Keratinocyte (primary cell): ENCODE results near the gene PFN2. TPM values are rescaled to one million over a fixed set of nuclear protein-coding genes. Genes with fewer than 3 reads are reported as not detected.

Experiments
- DNase-seq: peaks from one replicate; pipeline ENCODE4 v3.0.0-alpha.2; 2011; ENCODE audit warnings: low read depth, missing footprints, low spot score
- FAIRE-seq: peaks from 2 replicates; lab custom pipeline; 2011; peaks lifted over from hg19 to GRCh38; lab: Jason Lieb, UNC
- H2AFZ ChIP-seq: 2 replicates; pipeline ENCODE4 v1.6.0; 2012; ENCODE audit warnings: low read length, control low read depth, inconsistent platforms; ENCODE audit not compliant: control insufficient read depth
- H3K27ac ChIP-seq: 2 replicates; pipeline ENCODE4 v1.5.1; 2011; ENCODE audit warnings: low read length; ENCODE audit not compliant: control insufficient read depth, insufficient read depth
- H3K27me3 ChIP-seq: 3 replicates; pipeline ENCODE4 v1.6.0; 2011; ENCODE audit warnings: low read length; ENCODE audit not compliant: control insufficient read depth, insufficient read depth; ENCODE audit errors: extremely low read depth
- H3K36me3 ChIP-seq, 2 experiments: 2 replicates in 1 of 2; 3 replicates in 1 of 2; pipeline ENCODE4 v1.5.1; 2011; ENCODE audit warnings: low read length in 2 of 2, mild to moderate bottlenecking in 1 of 2; ENCODE audit not compliant: control insufficient read depth in 2 of 2, insufficient read depth in 2 of 2; ENCODE audit errors: extremely low read depth in 1 of 2
- H3K4me1 ChIP-seq: 3 replicates; pipeline ENCODE4 v1.5.1; 2011; ENCODE audit warnings: low read length; ENCODE audit not compliant: control insufficient read depth, insufficient read depth; ENCODE audit errors: extremely low read depth
- H3K4me2 ChIP-seq: 3 replicates; pipeline ENCODE4 v1.6.0; 2011; ENCODE audit warnings: low read depth, low read length; ENCODE audit not compliant: control insufficient read depth, insufficient read depth; ENCODE audit errors: extremely low read depth
- H3K4me3 ChIP-seq, 3 experiments: fragments of 200-600 bp in 1 of 3; sonication (generic) in 1 of 3; 2 replicates in 2 of 3; 3 replicates in 1 of 3; pipeline ENCODE4 v1.5.1; 2011 to 2016; ENCODE audit warnings: low read length in 3 of 3, mild to moderate bottlenecking in 3 of 3, control low read depth in 2 of 3, inconsistent platforms in 1 of 3, low read depth in 1 of 3, mixed read lengths in 1 of 3, mixed run types in 1 of 3, moderate library complexity in 1 of 3; ENCODE audit not compliant: control insufficient read depth in 2 of 3, insufficient read depth in 2 of 3; ENCODE audit errors: extremely low read depth in 1 of 3
- H3K79me2 ChIP-seq: 2 replicates; pipeline ENCODE4 v1.6.0; 2012; ENCODE audit warnings: low read length; ENCODE audit not compliant: control insufficient read depth, insufficient read depth
- H3K9ac ChIP-seq: 3 replicates; pipeline ENCODE4 v1.6.0; 2011; ENCODE audit warnings: low read length; ENCODE audit not compliant: control insufficient read depth, insufficient read depth; ENCODE audit errors: extremely low read depth
- H3K9me1 ChIP-seq: 3 replicates; pipeline ENCODE4 v1.6.0; 2011; ENCODE audit warnings: low read length; ENCODE audit not compliant: control insufficient read depth, insufficient read depth; ENCODE audit errors: extremely low read depth
- H3K9me3 ChIP-seq: 2 replicates; pipeline ENCODE4 v1.5.1; 2012; ENCODE audit warnings: low read depth, low read length; ENCODE audit not compliant: control insufficient read depth
- H4K20me1 ChIP-seq: 3 replicates; pipeline ENCODE4 v1.6.0; 2011; ENCODE audit warnings: low read length; ENCODE audit not compliant: control insufficient read depth, insufficient read depth; ENCODE audit errors: extremely low read depth
- EZH2 ChIP-seq: IDR thresholded peaks from one replicate; pipeline ENCODE4 v1.6.1; 2012; ENCODE audit warnings: inconsistent platforms, mild to moderate bottlenecking, low read length, moderate library complexity
- dilution Hi-C: fragments of 300-500 bp; cut with MboI; formaldehyde crosslinking; loops from one replicate; pipeline ENCODE4 v1.7.0; 2020; ENCODE audit warnings: low sequenced_read_pairs; ENCODE audit not compliant: extremely low pct_ligation_motif_present
- polyA plus RNA-seq, 5 experiments: library from polyadenylated mRNA; depleted of rRNA in 3 of 5; stranded (reverse) in 3 of 5; stranded (forward) in 1 of 5; unstranded in 1 of 5; fragments of >200 nt; gene quantifications; 1 replicate in 1 of 5; 2 replicates in 3 of 5; 3 replicates in 1 of 5; pipeline versions ENCODE4 v1.2.1 to v1.2.3, GENCODE V29; 2011 to 2012; ENCODE audit warnings: missing spikeins in 2 of 5, low read depth in 1 of 5, low replicate concordance in 1 of 5
- TF ChIP-seq, protein P1 (sequence below), 3 experiments: IDR thresholded peaks in 1 of 3; conservative IDR thresholded peaks in 1 of 3; optimal IDR thresholded peaks in 1 of 3; 2 replicates in 2 of 3; 3 replicates in 1 of 3; pipeline versions ENCODE3 to v1.5.1; 2011; ENCODE audit warnings: low read length in 3 of 3, mild to moderate bottlenecking in 3 of 3, moderate library complexity in 2 of 3, control low read depth in 1 of 3, inconsistent platforms in 1 of 3; ENCODE audit not compliant: insufficient read depth in 2 of 3; ENCODE audit errors: extremely low read depth in 1 of 3

Gene PFN2
- polyA plus RNA-seq, 1 donor (not counting 4 experiments of a cell fraction or from before 2014, with no cell fraction given): 334 TPM

DNA sequence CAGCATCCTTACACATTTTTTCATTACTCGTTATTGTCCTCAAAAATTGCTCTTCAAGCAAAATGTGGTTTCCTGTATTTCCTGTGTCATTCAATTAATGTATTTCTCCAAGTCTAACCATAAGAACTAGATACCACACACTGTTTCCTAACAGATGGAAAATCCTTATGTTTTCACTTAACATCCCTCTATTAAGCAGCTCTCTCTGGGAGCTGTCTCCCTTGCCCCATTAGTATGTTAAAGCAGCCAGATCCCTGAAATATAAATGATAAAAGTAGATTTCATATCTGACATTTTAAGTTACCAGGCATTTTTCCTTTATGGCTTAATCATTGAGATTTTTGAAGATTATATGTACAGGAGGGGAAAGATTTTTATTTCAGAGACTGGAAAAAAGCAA lies 15.9 kb downstream of the PFN2 start:
- no peaks in the 10 kb centered on the region for H4K20me1 ChIP-seq
- H3K9ac ChIP-seq: no peak overlapping the region
- dilution Hi-C loops: no loop called here
- no peak for FAIRE-seq
- peaks cover 5% of the 10 kb centered on the region for H3K4me1 ChIP-seq
- H3K9me1 ChIP-seq: no peaks in the 10 kb centered on the region
- TF ChIP-seq EZH2: no peak
- TF ChIP-seq, protein P1, sequence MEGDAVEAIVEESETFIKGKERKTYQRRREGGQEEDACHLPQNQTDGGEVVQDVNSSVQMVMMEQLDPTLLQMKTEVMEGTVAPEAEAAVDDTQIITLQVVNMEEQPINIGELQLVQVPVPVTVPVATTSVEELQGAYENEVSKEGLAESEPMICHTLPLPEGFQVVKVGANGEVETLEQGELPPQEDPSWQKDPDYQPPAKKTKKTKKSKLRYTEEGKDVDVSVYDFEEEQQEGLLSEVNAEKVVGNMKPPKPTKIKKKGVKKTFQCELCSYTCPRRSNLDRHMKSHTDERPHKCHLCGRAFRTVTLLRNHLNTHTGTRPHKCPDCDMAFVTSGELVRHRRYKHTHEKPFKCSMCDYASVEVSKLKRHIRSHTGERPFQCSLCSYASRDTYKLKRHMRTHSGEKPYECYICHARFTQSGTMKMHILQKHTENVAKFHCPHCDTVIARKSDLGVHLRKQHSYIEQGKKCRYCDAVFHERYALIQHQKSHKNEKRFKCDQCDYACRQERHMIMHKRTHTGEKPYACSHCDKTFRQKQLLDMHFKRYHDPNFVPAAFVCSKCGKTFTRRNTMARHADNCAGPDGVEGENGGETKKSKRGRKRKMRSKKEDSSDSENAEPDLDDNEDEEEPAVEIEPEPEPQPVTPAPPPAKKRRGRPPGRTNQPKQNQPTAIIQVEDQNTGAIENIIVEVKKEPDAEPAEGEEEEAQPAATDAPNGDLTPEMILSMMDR (optimal IDR thresholded peaks at IDR 0.05 in 1 of 3, IDR thresholded peaks at IDR 0.05 in 1 of 3, conservative IDR thresholded peaks at IDR 0.05 in 1 of 3; ENCODE audit: extremely low read depth in 1 of 3, insufficient read depth in 2 of 3, low read length in 3 of 3): no peak
- peaks cover 0 to 3% of the 10 kb centered on the region in 2 experiments for H3K36me3 ChIP-seq
- H2AFZ ChIP-seq: no peak overlapping the region
- no peak overlapping the region for H3K27ac ChIP-seq
- no peak for DNase-seq
- H3K9me3 ChIP-seq: no peaks in the 10 kb centered on the region
- H3K79me2 ChIP-seq: no peaks in the 10 kb centered on the region
- H3K4me2 ChIP-seq: no peak overlapping the region
- no peak overlapping the region for H3K4me3 ChIP-seq
- no peaks in the 10 kb centered on the region for H3K27me3 ChIP-seq

DNA sequence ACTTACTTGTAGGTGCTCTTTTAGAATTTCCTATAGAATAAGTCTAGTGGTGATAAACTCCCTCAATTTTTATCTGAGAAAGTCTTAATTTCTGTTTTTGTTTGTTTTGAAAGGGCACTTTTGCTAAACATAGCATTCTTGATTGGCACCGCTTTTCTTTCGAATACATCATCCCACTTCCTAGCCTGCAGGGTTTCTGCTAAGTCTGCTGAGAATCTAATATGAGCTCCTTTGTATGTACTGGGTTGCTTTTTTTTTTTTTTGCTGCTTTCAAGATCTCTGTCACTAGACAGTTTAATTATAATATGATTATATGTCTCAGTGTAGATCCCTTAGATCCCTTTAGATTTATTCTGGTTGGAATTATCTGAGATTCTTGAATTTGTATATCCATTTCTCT lies 21.5 kb downstream of the PFN2 start:
- TF ChIP-seq EZH2: no peak
- TF ChIP-seq, protein P1 (optimal IDR thresholded peaks at IDR 0.05 in 1 of 3, IDR thresholded peaks at IDR 0.05 in 1 of 3, conservative IDR thresholded peaks at IDR 0.05 in 1 of 3; ENCODE audit: extremely low read depth in 1 of 3, insufficient read depth in 2 of 3, low read length in 3 of 3): no peak
- H3K9me1 ChIP-seq: no peaks in the 10 kb centered on the region
- DNase-seq (no peak), FAIRE-seq (no peak)
- H3K9ac ChIP-seq: no peak overlapping the region
- no peak overlapping the region for H3K27ac ChIP-seq
- H2AFZ ChIP-seq: no peak overlapping the region
- no peak overlapping the region for H3K4me3 ChIP-seq
- H4K20me1 ChIP-seq: no peaks in the 10 kb centered on the region
- H3K4me2 ChIP-seq: no peak overlapping the region
- no peaks in the 10 kb centered on the region for H3K9me3 ChIP-seq
- dilution Hi-C loops: no loop called here
- H3K27me3 ChIP-seq: no peaks in the 10 kb centered on the region
- no peaks in the 10 kb centered on the region for H3K4me1 ChIP-seq
- H3K79me2 ChIP-seq: no peaks in the 10 kb centered on the region
- no peaks in the 10 kb centered on the region for H3K36me3 ChIP-seq
